GM03348 (cell line): ENCODE results near the gene TFEB.

Experiments used
- DNase-seq: peaks from one replicate; pipeline ENCODE4 v3.0.0; 2012; ENCODE audit warnings: low spot score

TFEB gene

GRCh38 chr6:41736800-41737555 is 1.6 kb upstream of the TFEB start:
- DNase-seq: no peak

GRCh38 chr6:41736186-41736733 is 852 bp upstream of the TFEB start:
- no peak for DNase-seq

GRCh38 chr6:41734666-41735426 is 562 bp downstream of the TFEB start:
- peak; percentile 95 for DNase-seq

- peak; percentile 94 for DNase-seq
Measured at GRCh38 chr6:41733707-41734665, 1.4 kb downstream of the TFEB start.

- DNase-seq: no peak
Measured at GRCh38 chr6:41733360-41733706, 2.1 kb downstream of the TFEB start.

- no peak for DNase-seq
Measured at GRCh38 chr6:41732591-41733359, 2.6 kb downstream of the TFEB start.

- no peak for DNase-seq
Measured at GRCh38 chr6:41732149-41732548, 3.3 kb downstream of the TFEB start.

- DNase-seq: no peak
Measured at GRCh38 chr6:41731561-41732086, 3.8 kb downstream of the TFEB start.

- no peak for DNase-seq
Measured at GRCh38 chr6:41730531-41731436, 4.6 kb downstream of the TFEB start.

- no peak for DNase-seq
Measured at GRCh38 chr6:41729624-41730023, 5.8 kb downstream of the TFEB start.

- no peak for DNase-seq
Measured at GRCh38 chr6:41728954-41729353, 6.5 kb downstream of the TFEB start.

- no peak for DNase-seq
Measured at GRCh38 chr6:41728073-41728936, 7.1 kb downstream of the TFEB start.

GRCh38 chr6:41727705-41728072 is 7.7 kb downstream of the TFEB start:
- DNase-seq: no peak

GRCh38 chr6:41726876-41727275 is 8.5 kb downstream of the TFEB start:
- no peak for DNase-seq

- DNase-seq: no peak
Measured at GRCh38 chr6:41724586-41725501, 10.6 kb downstream of the TFEB start.

GRCh38 chr6:41724228-41724580 is 11.2 kb downstream of the TFEB start:
- no peak for DNase-seq

- DNase-seq: peak; percentile 96
Measured at GRCh38 chr6:41723530-41724227, 11.7 kb downstream of the TFEB start.
